Ishikawa (cell line): ENCODE results near the gene TRIAP1.

Source experiments
- CEBPB ChIP-seq: IDR thresholded peaks from 2 replicates; pipeline ENCODE4 v1.6.1; 2012
- CREB1 ChIP-seq: IDR thresholded peaks from 2 replicates; pipeline ENCODE4 v1.6.1; 2012; ENCODE audit warnings: low read depth
- EGR1 ChIP-seq: IDR thresholded peaks from 2 replicates; pipeline ENCODE4 v1.6.1; 2012
- EP300 ChIP-seq: IDR thresholded peaks from 2 replicates; pipeline ENCODE4 v1.6.1; 2012; ENCODE audit warnings: borderline replicate concordance
- FOXM1 ChIP-seq: IDR thresholded peaks from 2 replicates; pipeline ENCODE4 v1.6.1; 2012; ENCODE audit warnings: low read depth, borderline replicate concordance
- NFIC ChIP-seq: IDR thresholded peaks from 2 replicates; pipeline ENCODE4 v1.6.1; 2012
- RAD21 ChIP-seq: IDR thresholded peaks from 2 replicates; pipeline ENCODE4 v1.6.1; 2012; ENCODE audit warnings: low read depth
- REST ChIP-seq: IDR thresholded peaks from 2 replicates; pipeline ENCODE4 v1.6.1; 2012; ENCODE audit warnings: low read depth, mild to moderate bottlenecking
- TAF1 ChIP-seq: IDR thresholded peaks from 2 replicates; pipeline ENCODE4 v1.6.1; 2012; ENCODE audit warnings: low read depth, mild to moderate bottlenecking
- TCF12 ChIP-seq: IDR thresholded peaks from 2 replicates; pipeline ENCODE4 v1.6.1; 2012; ENCODE audit warnings: low read depth
- TEAD4 ChIP-seq: IDR thresholded peaks from 2 replicates; pipeline ENCODE4 v1.6.1; 2012
- YY1 ChIP-seq: IDR thresholded peaks from 2 replicates; pipeline ENCODE4 v1.6.1; 2012; ENCODE audit warnings: low read depth
- ZBTB7A ChIP-seq: IDR thresholded peaks from 2 replicates; pipeline ENCODE4 v1.6.1; 2012; ENCODE audit warnings: low read depth
- TF ChIP-seq, protein P1 (sequence below): IDR thresholded peaks from 2 replicates; pipeline ENCODE4 v1.6.1; 2012
- TF ChIP-seq, protein P2 (sequence below): IDR thresholded peaks from 2 replicates; pipeline ENCODE4 v1.6.1; 2012

Gene TRIAP1

DNA sequence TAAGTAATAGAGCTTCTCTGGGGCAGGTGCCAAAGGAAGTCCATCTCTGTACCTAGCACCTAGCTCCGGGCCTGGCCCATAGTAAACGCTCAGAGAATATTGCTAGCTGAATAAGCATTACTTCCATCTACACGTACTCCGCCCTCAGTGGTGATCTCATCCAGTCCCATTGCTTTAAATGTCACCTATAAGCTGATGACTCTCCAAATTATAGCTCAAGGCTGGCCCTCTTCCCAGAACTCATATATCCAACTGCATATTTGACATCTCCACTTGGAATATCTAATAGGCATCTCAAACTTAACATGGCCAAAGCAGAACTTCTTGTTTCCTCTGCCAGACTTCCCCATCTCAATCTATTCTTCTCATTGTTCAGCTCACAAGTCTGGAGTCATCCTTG lies 42.8 kb upstream of the TRIAP1 start:
- TF ChIP-seq NFIC (0 out of 2 replicates have a peak, but pooled peaks have one; percentile 24), EGR1 (no peak)

DNA sequence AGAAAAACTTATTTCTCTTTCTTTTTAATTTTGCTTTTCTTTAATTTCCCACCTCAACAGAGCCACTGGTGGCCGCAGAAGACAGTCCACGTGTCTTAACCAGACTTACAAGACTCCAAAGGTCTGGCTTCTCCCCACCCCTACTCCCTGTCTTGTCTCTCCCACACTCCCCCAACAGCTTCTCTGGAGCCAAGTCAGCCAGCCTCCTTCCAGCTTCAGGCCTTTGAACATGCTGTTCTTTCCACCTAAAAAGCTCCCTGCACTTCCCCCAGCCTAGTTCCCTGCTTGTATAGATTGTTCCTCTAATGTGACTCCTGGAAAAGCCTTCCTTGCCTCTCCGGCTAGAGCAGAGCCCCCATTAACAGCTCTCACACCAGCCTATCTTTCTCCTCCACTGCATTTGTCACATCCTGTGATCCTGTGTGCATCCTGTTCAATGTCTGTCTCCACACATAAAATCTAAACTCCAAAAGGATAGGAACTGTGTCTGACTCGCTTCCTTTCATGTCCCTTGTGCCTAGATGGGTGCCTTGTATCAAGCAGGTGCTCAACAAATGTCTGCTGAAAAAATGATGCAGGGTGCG lies 42.0 kb upstream of the TRIAP1 start:
- TF ChIP-seq, protein P1, sequence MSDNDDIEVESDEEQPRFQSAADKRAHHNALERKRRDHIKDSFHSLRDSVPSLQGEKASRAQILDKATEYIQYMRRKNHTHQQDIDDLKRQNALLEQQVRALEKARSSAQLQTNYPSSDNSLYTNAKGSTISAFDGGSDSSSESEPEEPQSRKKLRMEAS: no peak
- TF ChIP-seq NFIC: no peak
- no peak for TF ChIP-seq EP300
- no peak for TF ChIP-seq FOXM1
- TF ChIP-seq REST: no peak
- TF ChIP-seq TCF12: no peak
- no peak for TF ChIP-seq RAD21
- TF ChIP-seq, protein P2, sequence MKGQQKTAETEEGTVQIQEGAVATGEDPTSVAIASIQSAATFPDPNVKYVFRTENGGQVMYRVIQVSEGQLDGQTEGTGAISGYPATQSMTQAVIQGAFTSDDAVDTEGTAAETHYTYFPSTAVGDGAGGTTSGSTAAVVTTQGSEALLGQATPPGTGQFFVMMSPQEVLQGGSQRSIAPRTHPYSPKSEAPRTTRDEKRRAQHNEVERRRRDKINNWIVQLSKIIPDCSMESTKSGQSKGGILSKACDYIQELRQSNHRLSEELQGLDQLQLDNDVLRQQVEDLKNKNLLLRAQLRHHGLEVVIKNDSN: no peak
- no peak for TF ChIP-seq ZBTB7A
- TF ChIP-seq EGR1: no peak

- TF ChIP-seq EP300 (no peak), NFIC (no peak), TCF12 (no peak), TAF1 (no peak), REST (no peak)
- TF ChIP-seq, protein P2: no peak
Measured at GRCh38 chr12:120485961-120486881, 40.0 kb upstream of the TRIAP1 start.

GRCh38 chr12:120483621-120484020 lies 37.4 kb upstream of the TRIAP1 start:
- TF ChIP-seq NFIC (no peak), RAD21 (no peak), TAF1 (no peak), ZBTB7A (no peak), REST (no peak), YY1 (no peak), TEAD4 (no peak), FOXM1 (no peak), CREB1 (no peak), TCF12 (no peak), EGR1 (no peak), CEBPB (no peak), EP300 (no peak)
- TF ChIP-seq, protein P2: no peak
- TF ChIP-seq, protein P1: no peak
